ENCODE measurements around the gene ANO8.
"Not testable (repeated sequence)": the region's sequence is repeated elsewhere in the genome, so short reads cannot be mapped to it uniquely, and the experiment has no call there.

ANO8 gene

DNA sequence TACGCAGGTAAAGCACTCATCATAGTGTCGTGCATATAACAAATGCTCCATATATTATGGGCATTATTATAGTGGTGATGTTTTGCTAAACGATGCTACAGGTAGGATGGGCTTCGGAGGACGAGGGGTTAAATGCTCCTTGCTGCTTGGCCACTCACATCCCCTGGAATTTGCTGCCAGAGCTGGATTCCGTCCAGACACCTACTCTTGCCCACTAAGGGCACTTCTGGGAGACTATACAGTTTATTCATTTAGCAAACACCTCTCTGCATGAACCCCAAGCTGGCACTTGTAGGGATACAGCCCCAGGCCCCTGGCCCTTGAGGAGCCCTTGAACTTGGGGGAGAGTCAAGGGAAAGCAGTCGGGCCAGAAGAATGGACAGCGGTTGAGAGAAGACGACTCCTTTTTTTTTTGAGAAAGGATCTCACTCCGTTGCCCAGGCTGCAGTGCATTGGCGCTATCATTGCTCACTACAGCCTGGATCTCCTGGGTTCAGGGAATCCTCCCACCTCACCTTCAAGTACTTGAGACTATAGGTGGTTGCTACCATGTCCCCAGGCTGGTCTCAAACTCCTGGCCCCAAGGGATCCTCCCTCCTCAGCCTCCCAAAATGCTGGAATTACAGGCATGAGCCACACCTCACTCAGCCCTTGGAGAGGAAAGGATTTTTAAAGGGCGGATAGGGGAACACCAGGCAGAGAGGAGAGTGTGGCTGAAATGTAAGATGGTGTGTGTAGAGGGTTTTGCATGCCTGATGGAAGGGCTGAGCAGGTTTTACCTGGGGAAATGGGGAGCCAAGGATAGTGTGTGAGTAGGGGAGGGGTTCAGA, 30.1 kb downstream of the ANO8 start:
- TF ChIP-seq POLR2AphosphoS5 (IDR thresholded peaks at IDR 0.05; ENCODE audit: low read depth, low read length) (no peak), POLR2A (IDR thresholded peaks at IDR 0.05; ENCODE audit: low read depth, low read length) (no peak), TAF1 (IDR thresholded peaks at IDR 0.05; ENCODE audit: borderline replicate concordance, low read depth, low read length) (no peak)
- peak; percentile 36 for FAIRE-seq
- no peak for DNase-seq (ENCODE audit: insufficient read length)

DNA sequence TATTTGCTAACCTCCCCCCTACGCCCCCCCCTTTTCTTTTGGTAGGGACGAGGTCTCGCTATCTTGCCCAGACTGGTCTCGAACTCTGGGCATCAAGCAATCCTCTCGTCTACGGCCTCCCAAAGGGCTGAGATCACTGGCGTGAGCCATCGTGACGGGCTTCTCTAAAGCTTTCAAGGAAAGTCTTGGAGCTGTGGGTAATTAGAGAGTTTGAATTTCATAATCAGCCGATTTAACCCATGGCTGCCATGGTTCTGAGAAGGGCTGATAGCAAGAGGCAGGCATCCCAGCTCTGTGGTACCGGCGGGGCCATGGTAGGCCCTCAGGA, 30.8 kb downstream of the ANO8 start:
- DNase-seq (ENCODE audit: insufficient read length) (no peak), FAIRE-seq (no peak)
- TF ChIP-seq POLR2A (IDR thresholded peaks at IDR 0.05; ENCODE audit: low read depth, low read length): no peak
- no peak for TF ChIP-seq TAF1 (IDR thresholded peaks at IDR 0.05; ENCODE audit: borderline replicate concordance, low read depth, low read length)
- no peak for TF ChIP-seq POLR2AphosphoS5 (IDR thresholded peaks at IDR 0.05; ENCODE audit: low read depth, low read length)

DNA sequence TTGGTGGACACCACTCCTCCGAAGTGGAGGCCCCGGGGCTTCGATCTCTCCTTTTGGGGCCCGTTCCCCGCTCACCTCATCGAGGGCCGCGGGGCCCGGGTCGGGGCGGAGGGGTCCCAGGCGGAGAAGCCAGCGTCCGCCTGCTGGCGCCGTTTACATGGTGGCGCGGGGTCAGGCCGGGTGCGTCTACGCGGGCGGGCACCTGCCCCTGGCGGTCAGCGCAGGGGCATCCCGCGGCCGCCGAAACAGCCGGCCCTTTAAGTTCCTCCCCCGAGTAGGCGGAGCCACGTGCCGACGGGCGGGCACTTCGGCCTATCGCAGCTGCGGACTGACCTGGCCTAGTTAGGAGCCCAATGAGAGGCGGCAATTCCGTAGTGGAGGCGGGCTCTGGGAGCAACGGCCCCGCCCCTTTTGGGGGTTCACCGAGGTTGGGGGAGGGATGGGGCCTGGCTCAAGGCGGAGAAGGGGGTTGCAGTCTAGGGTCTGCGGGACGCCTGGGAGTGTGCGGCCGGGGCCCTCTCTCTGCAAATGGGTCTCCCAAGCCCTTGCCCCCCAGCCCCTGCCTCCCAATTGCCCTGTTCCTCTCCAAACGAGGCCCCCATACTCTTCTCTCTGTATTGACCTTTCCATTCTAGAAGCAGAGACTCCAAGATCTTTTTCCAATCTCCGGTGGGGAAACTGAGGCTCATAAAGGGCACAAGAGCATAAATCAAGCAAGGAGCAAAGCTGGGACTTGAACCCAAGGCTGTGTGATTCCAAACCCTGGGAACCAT, 31.3 kb downstream of the ANO8 start, which contains the start of gene ABHD8:
TSS of gene ABHD8 (minus strand) at position 259 of the 773 bp plus-strand sequence. CDS start 1,809 bp downstream, outside the sequence.
- FAIRE-seq (peak; percentile 92), DNase-seq (ENCODE audit: insufficient read length) (peak; percentile 91)
- TF ChIP-seq POLR2A (IDR thresholded peaks at IDR 0.05; ENCODE audit: low read depth, low read length) (no peak; the same call in 1 of the 2 replicates), POLR2AphosphoS5 (IDR thresholded peaks at IDR 0.05; ENCODE audit: low read depth, low read length) (no peak), TAF1 (IDR thresholded peaks at IDR 0.05; ENCODE audit: borderline replicate concordance, low read depth, low read length) (no peak)

DNA sequence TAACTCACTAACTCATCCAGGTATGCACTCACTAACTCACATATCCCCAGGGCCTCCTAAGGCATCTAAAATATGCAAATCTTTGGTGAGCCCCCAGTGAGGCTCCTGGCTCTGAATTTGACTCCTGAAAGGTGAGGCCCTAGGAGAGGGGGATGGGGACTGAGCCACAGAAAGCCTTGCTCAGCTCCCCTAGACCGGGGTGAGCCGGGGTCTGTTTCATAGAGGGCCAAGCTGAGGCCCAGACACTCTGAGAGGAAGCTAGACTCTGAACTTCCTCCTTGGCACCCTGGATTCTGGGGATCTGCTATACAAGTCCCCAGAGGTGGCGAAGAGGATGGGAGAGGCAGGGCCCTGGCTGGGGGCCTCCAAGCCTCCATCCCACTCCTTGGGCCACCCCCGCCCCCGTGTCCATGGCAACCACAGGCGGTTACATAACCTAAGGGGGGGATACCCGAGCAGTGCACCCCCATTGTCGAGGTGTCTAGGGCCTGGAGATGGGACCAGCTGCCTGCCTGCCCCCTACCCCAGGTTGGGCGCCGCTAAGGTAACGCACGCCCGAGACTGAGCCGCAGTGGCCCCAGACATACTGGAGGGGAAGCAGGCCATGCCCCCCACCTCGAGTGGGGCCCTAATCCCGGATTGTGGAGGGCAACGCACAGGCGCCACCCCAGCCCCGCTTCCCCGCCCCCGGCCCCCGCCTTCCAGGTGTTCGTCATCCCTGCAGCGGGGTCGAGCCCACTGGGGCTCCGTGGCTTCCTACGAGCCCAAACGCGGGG, 32.1 kb downstream of the ANO8 start:
- DNase-seq (ENCODE audit: insufficient read length): no peak
- no peak for TF ChIP-seq TAF1 (IDR thresholded peaks at IDR 0.05; ENCODE audit: borderline replicate concordance, low read depth, low read length)
- TF ChIP-seq POLR2A (IDR thresholded peaks at IDR 0.05; ENCODE audit: low read depth, low read length): no peak
- no peak for TF ChIP-seq POLR2AphosphoS5 (IDR thresholded peaks at IDR 0.05; ENCODE audit: low read depth, low read length)
- peak; percentile 48 for FAIRE-seq

DNA sequence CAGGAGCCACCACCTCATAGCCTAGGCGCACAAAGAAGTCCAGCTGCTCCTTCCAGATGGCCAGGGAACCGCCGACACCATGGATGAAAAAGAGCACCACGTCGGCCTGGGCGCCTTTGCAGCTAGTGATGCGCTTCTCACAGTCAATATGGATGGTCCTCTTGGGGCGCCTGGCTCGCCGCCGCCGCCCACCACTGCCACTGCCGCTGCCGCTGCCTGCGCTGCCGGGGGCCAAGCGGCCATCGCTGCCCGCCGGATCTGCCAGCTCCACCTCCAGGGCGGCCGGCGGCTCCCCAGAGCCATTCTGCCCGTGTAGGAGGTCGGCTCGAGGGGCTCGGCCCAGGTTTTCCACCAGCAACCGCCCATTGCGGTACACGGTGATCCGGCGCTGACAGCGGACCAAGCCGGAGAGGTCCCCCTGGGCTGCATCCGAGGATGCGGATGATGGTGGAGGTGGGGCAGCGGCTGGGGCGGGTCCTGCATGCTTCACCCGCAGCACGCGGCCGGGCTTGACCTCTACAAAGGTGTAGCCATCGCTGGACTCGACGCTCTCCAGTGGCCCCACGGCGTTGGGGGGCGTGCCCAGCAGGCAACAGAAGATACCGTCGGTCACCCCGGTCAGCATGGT, 33.5 kb downstream of the ANO8 start:
- no peak for FAIRE-seq
- no peak for DNase-seq (ENCODE audit: insufficient read length)
- no peak for TF ChIP-seq POLR2AphosphoS5 (IDR thresholded peaks at IDR 0.05; ENCODE audit: low read depth, low read length)
- no peak for TF ChIP-seq POLR2A (IDR thresholded peaks at IDR 0.05; ENCODE audit: low read depth, low read length)
- TF ChIP-seq TAF1 (IDR thresholded peaks at IDR 0.05; ENCODE audit: borderline replicate concordance, low read depth, low read length): no peak

DNA sequence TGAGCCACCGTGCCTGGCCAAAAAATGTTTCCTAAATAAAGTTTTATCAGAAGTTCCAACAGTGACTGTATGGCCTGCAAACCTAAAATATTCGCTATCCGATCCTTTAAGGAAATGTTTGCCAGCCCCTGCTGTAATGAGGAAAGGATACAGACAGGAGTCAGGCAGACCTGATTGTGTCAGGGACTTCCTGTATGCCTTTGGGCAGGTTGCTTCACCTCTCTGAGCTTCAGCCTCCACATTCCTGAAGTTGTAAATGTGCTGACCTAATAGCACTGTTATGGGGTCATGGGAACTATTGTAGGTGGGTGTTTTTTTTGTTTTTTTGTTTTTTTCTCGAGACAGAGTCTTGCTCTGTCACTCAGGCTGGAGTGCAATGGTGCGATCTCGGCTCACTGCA, 37.7 kb downstream of the ANO8 start:
- FAIRE-seq (no peak), DNase-seq (ENCODE audit: insufficient read length) (no peak)

DNA sequence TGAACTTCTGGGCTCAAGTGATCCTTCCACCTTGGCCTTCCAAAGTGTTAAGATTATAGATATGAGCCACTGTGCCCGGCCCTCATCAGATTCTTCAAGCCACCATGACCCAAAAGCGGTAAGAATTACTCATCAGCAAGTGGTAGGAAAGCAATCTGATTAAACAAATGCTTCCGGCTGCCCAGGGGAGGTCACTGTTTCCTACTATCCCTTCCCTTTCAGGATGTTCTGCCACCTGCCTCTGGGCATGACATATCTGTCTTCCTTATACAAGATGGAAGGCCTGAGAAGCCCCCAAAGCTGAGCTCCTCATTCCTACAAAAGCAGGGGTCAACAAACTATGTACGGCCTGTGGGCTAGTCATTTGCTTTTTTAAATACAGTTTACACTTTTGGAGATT, 38.4 kb downstream of the ANO8 start:
- FAIRE-seq (no peak), DNase-seq (ENCODE audit: insufficient read length) (no peak)
- no peak for TF ChIP-seq POLR2AphosphoS5 (IDR thresholded peaks at IDR 0.05; ENCODE audit: low read depth, low read length)
- TF ChIP-seq TAF1 (IDR thresholded peaks at IDR 0.05; ENCODE audit: borderline replicate concordance, low read depth, low read length): no peak
- TF ChIP-seq POLR2A (IDR thresholded peaks at IDR 0.05; ENCODE audit: low read depth, low read length): no peak

More for the DNA sequence above, 37.7 kb downstream of the ANO8 start:
- TF ChIP-seq TAF1 (IDR thresholded peaks at IDR 0.05; ENCODE audit: borderline replicate concordance, low read depth, low read length): no peak
- TF ChIP-seq POLR2A (IDR thresholded peaks at IDR 0.05; ENCODE audit: low read depth, low read length): no peak
- no peak for TF ChIP-seq POLR2AphosphoS5 (IDR thresholded peaks at IDR 0.05; ENCODE audit: low read depth, low read length)

DNA sequence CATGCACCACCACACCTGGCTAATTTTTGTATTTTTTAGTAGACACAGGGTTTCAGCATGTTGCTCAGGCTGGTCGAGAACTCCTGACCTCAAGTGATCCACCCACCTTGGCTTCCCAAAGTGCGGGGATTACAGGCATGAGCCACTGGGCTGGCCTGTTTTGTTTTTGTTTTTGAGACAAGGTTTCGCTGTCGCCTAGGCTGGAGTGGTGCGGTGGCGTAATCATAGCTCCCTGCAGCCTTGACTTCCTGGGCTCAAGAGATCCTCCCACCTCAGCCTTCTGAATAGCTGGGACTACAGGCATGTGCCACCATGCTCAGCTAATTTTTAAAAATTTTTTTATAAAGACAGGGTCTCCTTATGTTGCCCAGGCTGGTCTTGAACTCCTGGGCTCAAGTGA, 39.1 kb downstream of the ANO8 start:
- DNase-seq (ENCODE audit: insufficient read length); FAIRE-seq: not testable (repeated sequence)

DNA sequence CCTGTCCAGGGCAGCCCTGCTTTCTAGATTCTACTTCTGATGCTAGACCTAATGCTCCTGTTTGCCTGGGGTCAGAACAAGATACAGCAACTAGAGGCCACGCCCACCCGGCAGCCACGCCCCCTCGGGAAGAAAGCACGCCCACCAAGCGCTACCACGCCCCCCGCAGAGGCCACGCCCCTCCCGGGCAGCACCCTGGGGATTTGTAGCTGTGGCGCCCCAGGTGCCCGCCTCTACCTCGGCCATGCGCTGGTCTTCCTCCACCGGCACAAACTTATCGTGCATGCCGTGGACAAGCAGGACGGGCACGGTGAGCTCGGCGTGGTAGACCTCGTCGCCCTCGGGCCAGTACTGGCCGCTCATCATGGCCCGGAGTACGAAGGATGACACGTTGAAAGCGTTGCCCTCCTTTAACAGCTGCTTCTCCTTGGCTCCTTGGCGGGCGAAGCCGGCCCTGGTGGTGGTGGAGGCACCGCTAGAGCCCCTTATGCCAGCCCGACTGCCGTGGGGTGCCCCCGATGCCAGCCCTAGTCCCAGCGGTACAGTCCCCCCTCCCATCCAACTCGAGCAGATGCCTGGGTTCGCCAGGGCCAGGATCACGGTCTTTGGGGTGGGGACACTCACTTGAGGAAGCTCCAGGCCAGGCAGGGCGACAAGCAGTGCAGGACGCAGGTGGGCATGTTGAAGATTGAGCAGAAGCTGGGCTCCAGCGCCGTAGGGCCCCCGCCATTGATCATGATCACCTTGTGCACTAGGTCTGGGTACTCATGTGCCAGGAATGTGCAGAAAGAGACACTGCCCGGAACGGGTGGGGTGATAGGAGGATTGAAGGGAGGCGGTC, 40.4 kb downstream of the ANO8 start:
- no peak for TF ChIP-seq POLR2AphosphoS5 (IDR thresholded peaks at IDR 0.05; ENCODE audit: low read depth, low read length)
- no peak for TF ChIP-seq TAF1 (IDR thresholded peaks at IDR 0.05; ENCODE audit: borderline replicate concordance, low read depth, low read length)
- FAIRE-seq (peak; percentile 71), DNase-seq (ENCODE audit: insufficient read length) (peak; percentile 65)

DNA sequence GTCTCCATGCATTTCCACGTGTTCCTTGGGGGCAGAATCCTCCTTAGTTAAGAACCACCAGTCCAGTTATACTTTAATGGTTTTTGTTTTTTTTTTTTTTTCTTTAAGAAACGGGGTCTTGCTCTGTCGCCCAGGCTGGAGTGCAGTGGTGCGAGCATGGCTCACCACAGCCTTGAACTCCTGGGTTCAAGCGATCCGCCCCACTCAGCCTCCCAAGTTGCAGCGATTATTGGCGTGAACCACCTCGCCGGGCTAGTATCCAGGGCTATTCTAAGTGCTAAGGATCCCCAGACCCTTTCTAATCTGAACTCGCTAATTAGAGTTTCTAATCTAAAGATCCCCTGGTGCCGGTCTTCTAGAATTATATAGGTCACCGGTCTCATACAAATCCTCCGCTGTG, 41.0 kb downstream of the ANO8 start:
- DNase-seq (ENCODE audit: insufficient read length): no peak
- TF ChIP-seq TAF1 (IDR thresholded peaks at IDR 0.05; ENCODE audit: borderline replicate concordance, low read depth, low read length) (no peak), POLR2AphosphoS5 (IDR thresholded peaks at IDR 0.05; ENCODE audit: low read depth, low read length) (no peak), POLR2A (IDR thresholded peaks at IDR 0.05; ENCODE audit: low read depth, low read length) (no peak)
- FAIRE-seq: no peak

Measured in GM12892 (cell line).